ENCODE measurements around the gene TMPRSS13. TPM values are rescaled to one million over a fixed set of nuclear protein-coding genes. Genes with fewer than 3 reads are reported as not detected.
A peak's percentile ranks its signal among the peaks of the same experiment; 100 is the strongest.

TMPRSS13 gene
- total RNA-seq, 1 experiment from 2014 or later, result 0.50 TPM

GRCh38 chr11:117932947-117933346 lies 3.7 kb upstream of the TMPRSS13 start:
- no peak overlapping the region for H3K18ac ChIP-seq (ENCODE audit: insufficient read length, low read depth, low read length)
- WGBS (ENCODE audit: extremely low coverage, insufficient read length, low lambda C conversion rate), result no CpG with 5 or more reads among the region's 3 CpGs
- no peak overlapping the region for H3T11ph ChIP-seq (ENCODE audit: low read length)
- H3K4me2 ChIP-seq (ENCODE audit: insufficient read depth, insufficient read length, low read length), result no peak overlapping the region
- Mint-ChIP-seq H3K4me1 (peaks cover 43 to 44% of the 10 kb centered on the region in 2 experiments), H3K27ac (no peak overlapping the region; a peak in 1 of 7 replicates), H3K4me3 (no peak overlapping the region), H3K36me3 (ENCODE audit: insufficient read depth in 1 of 3, low read depth in 3 of 3) (no peaks in the 10 kb centered on the region), H3K27me3 (ENCODE audit: low read depth) (peaks cover 14% of the 10 kb centered on the region), H3K9me3 (no peaks in the 10 kb centered on the region)
- no peaks in the 10 kb centered on the region for H3K23me2 ChIP-seq (ENCODE audit: insufficient read length, low read depth, low read length, poor library complexity, severe bottlenecking)
- no peak overlapping the region for H2BK15ac ChIP-seq (ENCODE audit: low read depth, low read length)
- H2BK120ac ChIP-seq (ENCODE audit: low read depth, low read length, poor library complexity, severe bottlenecking), result no peak overlapping the region
- H3K9me3 ChIP-seq (ENCODE audit: control insufficient read depth, low read depth, low read length), result no peaks in the 10 kb centered on the region
- H3K23ac ChIP-seq (ENCODE audit: insufficient read length, low read depth, low read length), result no peak overlapping the region
- H2BK20ac ChIP-seq (ENCODE audit: low read depth, low read length, poor library complexity, severe bottlenecking), result no peak overlapping the region
- peak; percentile 3 for DNase-seq
- H3K27me3 ChIP-seq (ENCODE audit: insufficient read depth, low read length), result no peaks in the 10 kb centered on the region
- H2AK5ac ChIP-seq (ENCODE audit: insufficient read length, low read length), result no peak overlapping the region
- no peaks in the 10 kb centered on the region for H4K20me1 ChIP-seq (ENCODE audit: control insufficient read depth, insufficient read depth, insufficient read length)
- peaks cover 4% of the 10 kb centered on the region; the same call in 1 of the 2 replicates for H3K4me1 ChIP-seq (ENCODE audit: insufficient read depth, low read length)
- TF ChIP-seq CTCF (conservative IDR thresholded peaks at IDR 0.05), result no peak
- H4K91ac ChIP-seq (ENCODE audit: insufficient read length, low read depth, low read length), result no peak overlapping the region
- no peak overlapping the region for H4K8ac ChIP-seq (replicated peaks; ENCODE audit: insufficient read length, low read depth, low read length)
- H2AFZ ChIP-seq (ENCODE audit: low read length), result no peak overlapping the region
- no peak overlapping the region for H4K5ac ChIP-seq (ENCODE audit: insufficient read length, low read depth, low read length)
- H3K9ac ChIP-seq (ENCODE audit: extremely low read depth, insufficient read length, low read length), result no peak overlapping the region
- H2BK12ac ChIP-seq (ENCODE audit: insufficient read length, low read depth, low read length), result no peak overlapping the region
- no peak overlapping the region for H2BK5ac ChIP-seq (ENCODE audit: insufficient read length, low read length)
- H3K79me1 ChIP-seq (ENCODE audit: insufficient read depth, low read depth, low read length, poor library complexity, severe bottlenecking), result no peaks in the 10 kb centered on the region
- H3K27ac ChIP-seq (ENCODE audit: insufficient read length, low read depth, low read length), result no peak overlapping the region
- H3K4ac ChIP-seq (ENCODE audit: low read depth, low read length), result no peak overlapping the region
- H3K14ac ChIP-seq (ENCODE audit: insufficient read depth, low read length), result no peak overlapping the region
- no peak overlapping the region for H3K56ac ChIP-seq (ENCODE audit: insufficient read length, low read depth, low read length)
- no peaks in the 10 kb centered on the region for H3K79me2 ChIP-seq (ENCODE audit: insufficient read depth, low read length)
